GM10248 (cell line): Measurements from ENCODE around the gene CDC5L.

Experiments
- CTCF ChIA-PET: fragments of 300-600 bp; sonication (Branson Sonifier 250); formaldehyde crosslinking; extraction: SDS; loops from one replicate; lab custom pipeline; 2021; ENCODE audit warnings: antibody characterized with exemption; lab: Yijun Ruan, JAX
- POLR2A ChIA-PET: fragments of 350-650 bp; sonication (Branson Sonifier 250); formaldehyde crosslinking; extraction: SDS; loops from one replicate; lab custom pipeline; 2020; ENCODE audit warnings: antibody characterized with exemption; lab: Yijun Ruan, JAX
- DNase-seq: peaks from one replicate; pipeline ENCODE4 v3.0.0; 2012; ENCODE audit errors: extremely low spot score
- TF ChIP-seq, protein P1 (sequence below): IDR thresholded peaks from 2 replicates; pipeline ENCODE4 v1.5.1; 2012; ENCODE audit warnings: mild to moderate bottlenecking, low read depth; ENCODE audit errors: extremely low read depth, missing control alignments, control extremely low read depth

Gene CDC5L

DNA sequence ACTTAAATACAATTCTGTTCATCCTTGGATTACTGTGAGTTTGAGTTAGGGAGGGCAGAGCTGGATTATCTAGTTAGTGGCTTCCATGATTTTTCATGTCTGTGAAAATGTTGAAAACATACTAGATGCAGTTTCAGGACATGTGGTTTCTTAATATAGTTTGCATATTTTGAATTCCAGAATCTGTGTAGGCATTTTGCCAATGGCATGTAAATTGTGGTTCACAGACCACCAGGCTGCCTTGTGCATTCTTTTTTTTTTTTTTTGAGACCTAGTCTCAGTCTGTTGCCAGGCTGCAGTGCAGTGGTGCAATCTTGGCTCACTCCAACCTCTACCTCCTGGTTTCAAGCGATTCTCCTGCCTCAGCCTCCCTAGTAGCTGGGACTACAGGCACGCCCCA, 42.8 kb downstream of the CDC5L start:
- TF ChIP-seq, protein P1, sequence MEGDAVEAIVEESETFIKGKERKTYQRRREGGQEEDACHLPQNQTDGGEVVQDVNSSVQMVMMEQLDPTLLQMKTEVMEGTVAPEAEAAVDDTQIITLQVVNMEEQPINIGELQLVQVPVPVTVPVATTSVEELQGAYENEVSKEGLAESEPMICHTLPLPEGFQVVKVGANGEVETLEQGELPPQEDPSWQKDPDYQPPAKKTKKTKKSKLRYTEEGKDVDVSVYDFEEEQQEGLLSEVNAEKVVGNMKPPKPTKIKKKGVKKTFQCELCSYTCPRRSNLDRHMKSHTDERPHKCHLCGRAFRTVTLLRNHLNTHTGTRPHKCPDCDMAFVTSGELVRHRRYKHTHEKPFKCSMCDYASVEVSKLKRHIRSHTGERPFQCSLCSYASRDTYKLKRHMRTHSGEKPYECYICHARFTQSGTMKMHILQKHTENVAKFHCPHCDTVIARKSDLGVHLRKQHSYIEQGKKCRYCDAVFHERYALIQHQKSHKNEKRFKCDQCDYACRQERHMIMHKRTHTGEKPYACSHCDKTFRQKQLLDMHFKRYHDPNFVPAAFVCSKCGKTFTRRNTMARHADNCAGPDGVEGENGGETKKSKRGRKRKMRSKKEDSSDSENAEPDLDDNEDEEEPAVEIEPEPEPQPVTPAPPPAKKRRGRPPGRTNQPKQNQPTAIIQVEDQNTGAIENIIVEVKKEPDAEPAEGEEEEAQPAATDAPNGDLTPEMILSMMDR = no peak
- ChIA-PET CTCF (interaction anchor here (0.6 to 12.8 kb wide), 8 partner anchors 8 to 163 kb away, joined by 3 to 190 read pairs (median 5); no protein-coding TSS in a partner anchor), POLR2A (no interaction called here)
- no peak for DNase-seq

DNA sequence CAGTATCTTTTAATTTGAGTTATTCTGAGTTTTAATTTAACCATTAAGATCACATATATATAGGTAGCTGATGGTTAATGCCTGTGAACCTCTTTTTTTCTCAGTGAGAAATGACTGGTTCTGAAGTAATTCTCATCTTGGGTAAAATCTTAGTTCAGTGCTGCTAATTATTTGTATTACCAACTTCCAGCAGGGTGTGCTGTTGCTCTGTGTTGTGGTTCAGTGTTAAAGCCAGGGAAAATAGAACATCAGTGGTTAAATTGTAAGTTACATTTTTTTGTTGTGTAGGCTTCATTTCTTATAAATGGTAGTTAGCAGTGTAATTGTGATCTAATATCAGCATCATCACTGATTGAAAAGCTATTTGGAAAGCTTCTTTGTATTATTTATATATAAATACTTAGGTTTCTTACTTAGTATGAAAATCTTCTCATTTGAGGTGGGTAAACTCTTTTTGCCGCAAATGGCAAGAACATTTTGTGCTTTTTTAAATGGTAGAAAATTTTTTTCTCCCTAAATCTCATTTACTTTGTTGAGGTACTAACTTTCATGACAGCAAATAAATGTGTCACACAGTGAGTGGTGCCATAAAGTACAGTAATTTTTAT, 43.7 kb downstream of the CDC5L start:
- TF ChIP-seq, protein P1 = peak; percentile 72
- CTCF ChIA-PET = interaction anchor here (0.6 to 12.8 kb wide), 13 partner anchors 8 to 225 kb away, joined by 3 to 190 read pairs (median 4); no protein-coding TSS in a partner anchor
- peak; percentile 42 for DNase-seq
- POLR2A ChIA-PET = no interaction called here

DNA sequence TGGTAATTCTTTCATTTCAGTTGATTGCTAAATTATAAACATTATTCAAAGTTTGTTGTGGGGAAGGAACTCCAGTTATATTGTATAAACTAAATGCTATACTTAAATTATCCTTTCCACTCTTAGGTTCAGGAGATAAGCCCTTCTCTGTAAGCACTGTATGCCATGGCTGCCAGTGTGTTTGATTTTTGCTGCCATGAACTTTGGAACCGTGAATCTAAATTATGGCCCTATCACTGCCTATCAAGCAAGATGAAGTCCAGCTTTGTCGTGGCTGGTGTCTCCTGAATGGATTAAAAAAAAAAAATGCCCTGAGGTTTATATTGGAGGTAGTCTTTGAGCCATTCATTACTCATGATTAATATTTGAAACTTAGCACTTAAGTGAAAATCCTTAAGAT, 44.7 kb downstream of the CDC5L start:
- TF ChIP-seq, protein P1 = no peak
- no peak for DNase-seq
- ChIA-PET POLR2A (no interaction called here), CTCF (interaction anchor here (1.0 to 12.8 kb wide), 7 partner anchors 8 to 224 kb away, joined by 3 to 190 read pairs (median 13); no protein-coding TSS in a partner anchor)

DNA sequence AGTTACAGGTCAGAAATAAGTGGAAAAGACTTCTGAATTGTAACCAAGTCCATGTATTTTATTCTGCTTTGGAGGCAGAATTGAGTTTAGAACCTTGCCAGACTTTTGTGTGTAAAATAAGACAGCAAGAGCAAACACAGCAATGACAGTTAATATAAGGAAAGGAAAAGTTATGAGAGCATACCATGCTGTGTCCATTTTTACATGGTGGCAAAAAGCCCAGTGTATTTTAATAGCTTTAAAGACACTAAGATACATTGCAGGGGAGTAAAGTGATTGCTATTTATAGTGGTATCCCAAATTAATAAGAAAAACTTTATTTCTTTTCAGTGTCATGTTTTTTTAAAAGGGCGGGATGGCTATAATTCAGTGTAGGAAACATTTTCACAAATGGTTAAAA, 45.2 kb downstream of the CDC5L start:
- CTCF ChIA-PET = interaction anchor here (1.2 to 12.8 kb wide), 5 partner anchors 13 to 223 kb away, joined by 3 to 190 read pairs (median 13); no protein-coding TSS in a partner anchor
- TF ChIP-seq, protein P1 = no peak
- POLR2A ChIA-PET = no interaction called here
- DNase-seq = no peak

DNA sequence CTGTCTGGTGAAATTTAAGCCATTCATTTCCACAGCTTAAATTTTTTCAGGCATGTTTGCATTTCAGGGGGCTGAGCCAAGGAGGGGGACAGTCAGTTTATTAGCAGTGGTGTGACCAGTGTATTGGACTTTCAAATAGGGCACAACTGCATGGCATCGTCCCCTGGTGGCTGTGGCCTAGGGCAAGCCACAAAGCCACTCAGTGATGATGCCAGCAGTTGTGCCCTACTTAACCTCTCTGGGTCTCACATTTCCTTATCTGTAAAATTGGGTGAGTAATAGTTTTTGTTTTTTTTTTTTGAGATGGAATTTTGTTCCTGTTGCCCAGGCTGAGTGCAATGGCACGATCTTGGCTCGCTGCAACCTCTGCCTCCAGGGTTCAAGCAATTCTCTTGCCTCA, 48.0 kb downstream of the CDC5L start:
- TF ChIP-seq, protein P1 = no peak
- CTCF ChIA-PET = interaction anchor here (1.0 to 12.8 kb wide), 6 partner anchors 10 to 40 kb away, joined by 3 to 190 read pairs (median 6); no protein-coding TSS in a partner anchor
- DNase-seq = no peak
- POLR2A ChIA-PET = no interaction called here

DNA sequence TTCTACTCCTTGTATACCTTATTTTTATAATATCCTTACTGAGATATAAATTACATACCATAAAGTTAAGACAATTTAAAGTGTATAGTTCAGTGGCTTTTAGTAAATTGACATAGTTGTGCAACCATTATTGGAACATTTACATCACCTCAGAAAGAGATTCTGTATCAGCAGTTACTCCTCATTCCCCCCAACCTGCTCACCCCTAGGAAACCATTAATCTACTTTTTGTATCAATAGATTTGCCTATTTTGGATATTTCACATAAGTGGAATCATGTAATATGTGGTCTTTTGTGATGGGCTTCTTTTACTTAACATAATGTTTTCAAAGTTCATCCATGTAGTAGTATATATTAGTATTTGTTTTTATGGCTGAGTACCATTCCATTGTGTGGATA, 51.3 kb downstream of the CDC5L start:
- CTCF ChIA-PET = interaction anchor here (1.1 to 12.8 kb wide), 5 partner anchors 8 to 37 kb away, joined by 4 to 190 read pairs (median 7); no protein-coding TSS in a partner anchor
- TF ChIP-seq, protein P1 = no peak
- DNase-seq = no peak
- POLR2A ChIA-PET = no interaction called here
